Measurements from ENCODE around the gene PLXNA2. TPM values are rescaled to one million over a fixed set of nuclear protein-coding genes. Genes with fewer than 3 reads are reported as not detected.

PLXNA2 gene
- total and polyA plus RNA-seq, 2 of the 4 experiments (the other 2 are of a cell fraction) = 0.72 to 1.1 TPM

- in situ Hi-C loops (cut with MboI; ENCODE audit: low sequenced_read_pairs) = no loop called here
- no peak overlapping the region for H3K4ac ChIP-seq (ENCODE audit: low read depth, low read length)
- H3K9me3 ChIP-seq (ENCODE audit: control insufficient read depth, insufficient read depth, low read length) = no peaks in the 10 kb centered on the region
- no peak overlapping the region for H2BK5ac ChIP-seq (ENCODE audit: low read depth, low read length, poor library complexity, severe bottlenecking)
- no peak overlapping the region for H2BK120ac ChIP-seq (ENCODE audit: low read depth, low read length)
- no peak overlapping the region for H3K4me2 ChIP-seq (ENCODE audit: low read depth, low read length)
- H3K36me3 ChIP-seq (ENCODE audit: control insufficient read depth, insufficient read depth, low read length) = no peaks in the 10 kb centered on the region
- H3K4me3 ChIP-seq (ENCODE audit: insufficient read depth, low read depth, low read length) = no peak overlapping the region
- DNase-seq (no peak), ATAC-seq (ENCODE audit: low read depth) (no peak)
- H3K9me1 ChIP-seq (ENCODE audit: insufficient read depth, low read length) = peaks cover 4% of the 10 kb centered on the region; the same call in 1 of the 2 replicates
- H3K9ac ChIP-seq (ENCODE audit: low read depth, low read length) = no peak overlapping the region
- dilution Hi-C loops (cut with HindIII; ENCODE audit: low sequenced_read_pairs, unreplicated experiment) = no loop called here
- no peak overlapping the region for H3K23ac ChIP-seq (ENCODE audit: low read depth, low read length)
- TF ChIP-seq, protein P1, sequence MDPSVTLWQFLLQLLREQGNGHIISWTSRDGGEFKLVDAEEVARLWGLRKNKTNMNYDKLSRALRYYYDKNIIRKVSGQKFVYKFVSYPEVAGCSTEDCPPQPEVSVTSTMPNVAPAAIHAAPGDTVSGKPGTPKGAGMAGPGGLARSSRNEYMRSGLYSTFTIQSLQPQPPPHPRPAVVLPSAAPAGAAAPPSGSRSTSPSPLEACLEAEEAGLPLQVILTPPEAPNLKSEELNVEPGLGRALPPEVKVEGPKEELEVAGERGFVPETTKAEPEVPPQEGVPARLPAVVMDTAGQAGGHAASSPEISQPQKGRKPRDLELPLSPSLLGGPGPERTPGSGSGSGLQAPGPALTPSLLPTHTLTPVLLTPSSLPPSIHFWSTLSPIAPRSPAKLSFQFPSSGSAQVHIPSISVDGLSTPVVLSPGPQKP (IDR thresholded peaks at IDR 0.05; ENCODE audit: borderline replicate concordance, low read depth, low read length) = no peak
- TF ChIP-seq, protein P2, sequence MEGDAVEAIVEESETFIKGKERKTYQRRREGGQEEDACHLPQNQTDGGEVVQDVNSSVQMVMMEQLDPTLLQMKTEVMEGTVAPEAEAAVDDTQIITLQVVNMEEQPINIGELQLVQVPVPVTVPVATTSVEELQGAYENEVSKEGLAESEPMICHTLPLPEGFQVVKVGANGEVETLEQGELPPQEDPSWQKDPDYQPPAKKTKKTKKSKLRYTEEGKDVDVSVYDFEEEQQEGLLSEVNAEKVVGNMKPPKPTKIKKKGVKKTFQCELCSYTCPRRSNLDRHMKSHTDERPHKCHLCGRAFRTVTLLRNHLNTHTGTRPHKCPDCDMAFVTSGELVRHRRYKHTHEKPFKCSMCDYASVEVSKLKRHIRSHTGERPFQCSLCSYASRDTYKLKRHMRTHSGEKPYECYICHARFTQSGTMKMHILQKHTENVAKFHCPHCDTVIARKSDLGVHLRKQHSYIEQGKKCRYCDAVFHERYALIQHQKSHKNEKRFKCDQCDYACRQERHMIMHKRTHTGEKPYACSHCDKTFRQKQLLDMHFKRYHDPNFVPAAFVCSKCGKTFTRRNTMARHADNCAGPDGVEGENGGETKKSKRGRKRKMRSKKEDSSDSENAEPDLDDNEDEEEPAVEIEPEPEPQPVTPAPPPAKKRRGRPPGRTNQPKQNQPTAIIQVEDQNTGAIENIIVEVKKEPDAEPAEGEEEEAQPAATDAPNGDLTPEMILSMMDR (conservative IDR thresholded peaks at IDR 0.05; ENCODE audit: low read depth, low read length) = no peak
- no peak for TF ChIP-seq RAD21 (IDR thresholded peaks at IDR 0.05; ENCODE audit: low read length)
- TF ChIP-seq BHLHE40 (IDR thresholded peaks at IDR 0.05; ENCODE audit: low read depth, low read length) = no peak
- TF ChIP-seq FOS (IDR thresholded peaks at IDR 0.05; ENCODE audit: low read depth, low read length) = no peak
- H4K91ac ChIP-seq (ENCODE audit: insufficient read depth, low read depth, low read length) = no peak overlapping the region
- H2BK20ac ChIP-seq (ENCODE audit: low read depth, low read length) = no peak overlapping the region
- intact Hi-C loops (cut with micrococcal nuclease) = no loop called here
- no TSS peak for BruUV-seq (replicated peaks)
- no peak overlapping the region for H3K56ac ChIP-seq (ENCODE audit: extremely low read depth, insufficient read depth, low read length)
- no peaks in the 10 kb centered on the region for H3K79me1 ChIP-seq (ENCODE audit: low read depth in 1 of 2, low read length in 2 of 2)
- peaks cover 5% of the 10 kb centered on the region; the same call in 1 of the 2 replicates for H3K4me1 ChIP-seq (ENCODE audit: control insufficient read depth, insufficient read depth, low read length)
- H4K5ac ChIP-seq (ENCODE audit: low read depth, low read length) = no peak overlapping the region
- no peak overlapping the region for H3K27ac ChIP-seq (ENCODE audit: insufficient read depth, low read length)
- no peaks in the 10 kb centered on the region for H3K27me3 ChIP-seq (ENCODE audit: control insufficient read depth, insufficient read depth, low read length)
- POLR2A ChIA-PET (ENCODE audit: unreplicated experiment) = no interaction called here
- H3K14ac ChIP-seq (replicated peaks; ENCODE audit: low read depth, low read length) = no peak overlapping the region
- 85% methylated on average over 4 of the region's 10 CpGs; no CpG with 5 or more reads in 1 of the 2 experiments for WGBS, 2 experiments (ENCODE audit: extremely low coverage in 2 of 2, insufficient read length in 1 of 2)
- CTCF ChIA-PET = interaction anchor here (1.3 kb wide), 1 partner anchor 212 kb away, joined by 3 read pairs; no protein-coding TSS in a partner anchor
- H2AFZ ChIP-seq (replicated peaks; ENCODE audit: low read length, poor library complexity) = no peak overlapping the region
- H2BK15ac ChIP-seq (ENCODE audit: low read depth, low read length) = no peak overlapping the region
- H4K8ac ChIP-seq (ENCODE audit: low read depth in 2 of 2, low read length in 2 of 2) = no peak overlapping the region
- H3K18ac ChIP-seq (ENCODE audit: low read depth, low read length) = no peak overlapping the region
- peak overlapping the region; percentile 55 for H2AK9ac ChIP-seq (replicated peaks; ENCODE audit: low read depth, low read length, poor library complexity)
- no peak overlapping the region for H2AK5ac ChIP-seq (ENCODE audit: low read depth, low read length)
- no peaks in the 10 kb centered on the region for H4K20me1 ChIP-seq (ENCODE audit: insufficient read depth, low read length)
Observed at GRCh38 chr1:208033236-208033635, 210.9 kb downstream of the PLXNA2 start.
